C4-2B (cell line): ENCODE data around the gene RGS19.
A peak's percentile ranks its signal among the peaks of the same experiment; 100 is the strongest.

Experiments used
- H3K27ac ChIP-seq: fragments of 450-650 bp; 2 replicates; pipeline ENCODE4 v1.5.1; 2017
- ZFX ChIP-seq: fragments of 450-650 bp; IDR thresholded peaks from 2 replicates; pipeline ENCODE4 v1.6.1; 2017
- TF ChIP-seq, protein P1 (sequence below): fragments of 450-650 bp; conservative IDR thresholded peaks from 2 replicates; pipeline ENCODE4 v1.5.1; 2017; ENCODE audit warnings: mild to moderate bottlenecking

Gene RGS19

DNA sequence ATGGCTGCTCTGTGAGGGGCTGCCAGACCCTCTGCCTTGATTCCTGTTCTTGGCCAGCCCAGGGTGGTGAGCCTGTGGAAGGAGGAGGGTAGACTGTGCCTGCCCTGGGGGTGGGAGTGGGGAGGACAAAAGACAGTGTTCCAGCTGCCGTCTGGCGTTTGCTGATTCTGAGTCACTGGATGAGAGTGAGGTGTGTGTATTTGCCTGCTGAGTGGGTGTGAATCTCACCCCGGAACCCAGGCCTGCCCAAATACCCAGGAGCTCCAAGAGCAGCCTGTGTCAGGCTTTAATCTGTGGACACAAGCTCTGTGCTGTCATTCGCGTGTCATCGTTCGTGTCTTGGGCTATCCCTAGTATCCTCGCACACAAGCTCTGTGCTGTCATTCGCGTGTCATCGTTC, 7.5 kb upstream of the RGS19 start:
- H3K27ac ChIP-seq = no peak overlapping the region
- TF ChIP-seq ZFX = no peak
- TF ChIP-seq, protein P1, sequence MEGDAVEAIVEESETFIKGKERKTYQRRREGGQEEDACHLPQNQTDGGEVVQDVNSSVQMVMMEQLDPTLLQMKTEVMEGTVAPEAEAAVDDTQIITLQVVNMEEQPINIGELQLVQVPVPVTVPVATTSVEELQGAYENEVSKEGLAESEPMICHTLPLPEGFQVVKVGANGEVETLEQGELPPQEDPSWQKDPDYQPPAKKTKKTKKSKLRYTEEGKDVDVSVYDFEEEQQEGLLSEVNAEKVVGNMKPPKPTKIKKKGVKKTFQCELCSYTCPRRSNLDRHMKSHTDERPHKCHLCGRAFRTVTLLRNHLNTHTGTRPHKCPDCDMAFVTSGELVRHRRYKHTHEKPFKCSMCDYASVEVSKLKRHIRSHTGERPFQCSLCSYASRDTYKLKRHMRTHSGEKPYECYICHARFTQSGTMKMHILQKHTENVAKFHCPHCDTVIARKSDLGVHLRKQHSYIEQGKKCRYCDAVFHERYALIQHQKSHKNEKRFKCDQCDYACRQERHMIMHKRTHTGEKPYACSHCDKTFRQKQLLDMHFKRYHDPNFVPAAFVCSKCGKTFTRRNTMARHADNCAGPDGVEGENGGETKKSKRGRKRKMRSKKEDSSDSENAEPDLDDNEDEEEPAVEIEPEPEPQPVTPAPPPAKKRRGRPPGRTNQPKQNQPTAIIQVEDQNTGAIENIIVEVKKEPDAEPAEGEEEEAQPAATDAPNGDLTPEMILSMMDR = no peak

DNA sequence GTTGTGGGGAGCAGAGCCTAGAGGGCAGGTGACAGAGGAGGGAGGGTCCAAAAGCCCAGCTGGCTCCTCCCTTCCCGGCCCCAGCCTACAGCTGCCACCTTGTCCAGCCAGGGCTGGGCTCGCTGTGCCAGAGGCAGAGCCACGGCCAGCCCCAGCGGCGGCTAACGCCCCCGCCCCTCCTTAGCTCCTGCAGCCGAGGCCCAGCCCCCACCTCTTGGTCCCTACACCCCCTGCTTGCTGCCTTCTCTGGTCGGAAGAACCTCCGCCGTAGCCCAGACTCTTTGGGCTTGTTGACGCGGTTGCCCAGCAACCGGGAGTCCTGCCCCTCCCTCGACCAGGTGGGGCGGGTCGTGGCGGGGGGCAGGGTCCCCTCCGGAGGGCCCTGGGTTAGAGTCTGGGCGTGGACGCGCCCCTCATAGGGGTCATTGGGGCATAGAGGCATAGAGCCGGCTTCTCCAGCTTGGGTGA, 5.4 kb upstream of the RGS19 start:
- no peak overlapping the region for H3K27ac ChIP-seq
- TF ChIP-seq, protein P1 = no peak
- no peak for TF ChIP-seq ZFX

DNA sequence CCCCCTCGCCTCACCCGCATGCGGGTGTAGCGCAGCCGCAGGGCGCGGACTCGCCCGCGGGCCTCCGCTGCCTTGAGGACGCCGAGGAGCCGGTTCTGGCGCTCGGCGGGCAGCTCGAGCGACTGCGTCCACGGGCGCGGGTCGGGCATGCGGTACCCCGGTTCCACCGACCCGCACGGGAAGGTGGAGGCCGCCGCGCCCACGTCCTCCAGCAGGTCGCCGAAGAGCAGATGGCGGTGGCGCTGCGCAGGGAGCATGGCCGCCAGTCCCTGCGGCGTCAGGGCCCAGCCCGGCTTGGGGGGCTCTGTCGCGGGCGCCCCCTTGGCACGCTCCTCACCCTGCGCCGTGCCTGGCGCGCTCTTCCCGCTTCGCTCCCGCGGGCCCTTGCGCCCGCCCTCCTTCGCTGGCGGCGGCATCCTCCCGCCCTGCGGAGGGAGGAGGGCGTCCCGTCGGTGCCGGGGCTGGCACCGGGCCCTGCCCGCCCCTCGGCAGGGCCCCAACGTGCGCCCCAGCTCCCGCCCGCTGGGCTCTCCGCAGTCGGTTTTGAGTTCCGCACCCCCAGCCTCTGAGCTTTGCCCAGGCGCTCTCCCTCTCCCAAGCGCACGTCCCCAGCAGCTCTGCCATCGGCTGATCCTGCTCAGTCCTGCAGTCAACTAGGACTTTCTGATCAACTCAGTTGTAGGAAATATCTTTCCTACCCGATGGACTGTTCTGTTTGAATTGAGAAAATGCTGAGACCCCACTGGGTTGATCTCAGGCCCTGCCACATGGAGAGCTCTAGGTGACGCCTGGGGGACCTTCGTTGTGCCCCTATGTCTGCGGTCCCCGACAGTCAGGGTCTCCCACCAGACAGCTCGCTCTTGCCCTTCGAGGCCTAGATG, 4.7 kb upstream of the RGS19 start, which contains the start of gene LKAAEAR1:
Gene LKAAEAR1 (minus strand): TSS at position 595 of the 881 bp plus-strand sequence. CDS start 179 bp downstream, at position 416.
- H3K27ac ChIP-seq = no peak within 1 kb of the TSS
- TF ChIP-seq ZFX = no peak
- TF ChIP-seq, protein P1 = peak; percentile 61; the same call in 1 of the 2 replicates

DNA sequence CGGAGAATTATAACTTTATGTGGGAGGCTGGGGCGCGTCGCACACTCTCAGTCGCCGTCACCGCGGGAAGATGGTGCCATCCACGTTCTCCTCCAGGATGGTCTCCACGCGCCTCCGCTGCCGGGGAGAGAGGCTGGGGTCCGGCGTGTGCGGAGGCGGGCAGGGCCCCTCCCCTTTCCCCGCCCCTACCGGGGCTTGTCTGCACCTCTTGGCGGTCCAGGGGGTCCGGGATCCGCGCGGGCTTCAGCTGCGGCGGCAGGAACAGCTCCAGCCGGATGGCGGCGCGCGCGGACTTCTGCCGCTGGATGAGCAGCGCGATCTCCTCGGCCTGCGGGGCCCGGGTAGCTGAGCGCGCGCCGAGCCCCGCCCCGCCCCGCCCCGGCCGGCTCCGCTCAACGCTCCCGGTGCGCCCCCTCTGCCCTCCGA, 4.1 kb upstream of the RGS19 start:
- no peak overlapping the region for H3K27ac ChIP-seq
- TF ChIP-seq, protein P1 = peak; percentile 88
- TF ChIP-seq ZFX = no peak

DNA sequence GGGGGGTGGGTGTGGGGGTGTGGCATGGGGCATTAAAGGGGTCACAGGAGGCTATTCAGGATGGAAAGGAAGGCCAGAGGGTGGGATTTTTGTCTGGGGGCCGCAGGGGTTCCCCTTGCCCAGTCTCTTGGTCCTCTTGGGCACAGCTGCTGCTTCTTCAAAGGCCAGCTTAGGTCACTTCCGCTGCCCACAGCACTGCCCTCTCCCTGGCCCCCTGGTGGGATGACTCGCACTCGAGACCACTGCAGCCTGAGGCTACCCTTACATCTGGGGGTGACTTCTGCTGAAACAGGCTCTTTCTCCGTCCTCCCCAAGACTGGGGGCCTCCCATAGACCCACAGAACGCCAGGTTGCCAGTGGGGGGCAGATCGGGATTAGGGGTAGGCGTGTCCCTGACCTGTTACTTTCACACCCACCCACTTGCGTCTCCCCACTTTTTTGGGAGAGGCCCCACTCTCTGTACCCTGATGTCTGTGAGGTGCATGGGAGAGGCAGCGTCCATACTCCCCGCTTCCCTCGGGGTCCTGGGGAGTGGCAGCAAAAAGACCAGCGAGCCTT, 3.6 kb upstream of the RGS19 start:
- TF ChIP-seq, protein P1 = no peak
- H3K27ac ChIP-seq = no peak overlapping the region

DNA sequence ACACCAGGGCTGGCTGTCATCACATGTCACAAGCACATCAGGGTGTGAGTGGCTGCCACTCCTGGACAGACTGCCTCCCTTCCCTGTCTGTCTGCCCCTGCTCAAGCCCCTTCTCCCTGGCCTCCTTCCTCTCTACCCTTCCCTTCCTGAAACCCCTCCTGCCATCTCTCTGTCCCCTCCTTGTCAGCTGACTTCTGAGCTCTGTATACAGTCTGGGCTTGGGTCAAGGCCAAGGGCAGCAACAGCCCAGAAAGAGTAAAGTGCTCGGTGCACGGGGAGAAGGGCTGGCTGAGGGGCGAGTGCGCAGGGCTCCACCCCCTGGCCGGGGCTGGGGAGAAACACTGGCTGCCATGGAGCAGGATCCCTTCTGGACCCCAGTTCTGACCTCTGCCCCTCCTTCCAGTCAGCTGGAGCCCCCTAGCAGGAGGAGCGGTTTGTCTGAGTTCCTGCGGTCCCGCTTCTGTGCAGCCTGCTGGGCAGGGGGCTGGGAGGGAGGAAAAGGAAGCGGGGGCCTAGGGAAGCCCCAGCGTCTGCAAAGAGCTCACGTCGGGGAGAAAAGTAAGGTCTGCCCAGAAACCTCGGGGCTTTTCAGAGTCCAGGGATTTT, 2.9 kb upstream of the RGS19 start:
- no peak overlapping the region for H3K27ac ChIP-seq
- TF ChIP-seq, protein P1 = no peak
- TF ChIP-seq ZFX = no peak

DNA sequence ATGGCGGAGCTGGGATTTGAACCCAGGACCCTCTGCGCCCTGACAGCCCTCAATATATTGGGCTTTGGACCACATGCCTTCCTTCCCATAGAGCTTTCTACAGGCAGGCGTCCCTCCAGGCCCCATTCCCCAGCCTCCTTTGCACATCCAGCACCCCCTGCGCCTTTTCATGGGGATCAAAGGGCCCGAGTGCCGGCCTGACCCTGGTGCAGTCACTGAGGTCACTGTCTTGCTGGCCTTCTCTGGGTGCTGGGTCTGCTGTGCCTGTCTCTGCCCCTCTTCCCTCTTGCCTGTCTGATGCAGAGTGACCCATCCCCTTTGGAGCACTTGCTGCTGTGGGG, 2.3 kb upstream of the RGS19 start:
- TF ChIP-seq, protein P1 = no peak
- H3K27ac ChIP-seq = no peak overlapping the region
